Frontal cortex (tissue), 4 donors: ENCODE results near the gene SLC6A1. TPM values are rescaled to one million over a fixed set of nuclear protein-coding genes. Genes with fewer than 3 reads are reported as not detected.

ENCODE experiments used
- DNase-seq, 2 donors: peaks; one replicate each; pipeline ENCODE4 v3.0.0; 2012; ENCODE audit warnings: low spot score in 2 of 2
- FAIRE-seq: peaks from 2 replicates; lab custom pipeline; 2012; peaks lifted over from hg19 to GRCh38; lab: Jason Lieb, UNC
- total RNA-seq: library from RNA; depleted of rRNA; stranded (reverse); fragments of >200 nt; gene quantifications from one replicate; pipeline ENCODE4 v1.2.3, GENCODE V29; 2014
- donor health status: control.
- donor health status: control.
- donor health status: control.

The SLC6A1 gene
- total RNA-seq, 1 donor from 2014 or later, result 52.2 TPM

GRCh38 chr3:11084677-11085076 is 92.1 kb downstream of the SLC6A1 start:
- FAIRE-seq (no peak), DNase-seq (no peak)

GRCh38 chr3:11085093-11085840 is 92.7 kb downstream of the SLC6A1 start:
- no peak for DNase-seq
- FAIRE-seq, result no peak

- no peak for FAIRE-seq
- no peak for DNase-seq
Observed at GRCh38 chr3:11086856-11087255, 94.3 kb downstream of the SLC6A1 start.

GRCh38 chr3:11088066-11088465 is 95.5 kb downstream of the SLC6A1 start:
- no peak for FAIRE-seq
- DNase-seq, result no peak

GRCh38 chr3:11088831-11089230 is 96.3 kb downstream of the SLC6A1 start:
- no peak for FAIRE-seq
- DNase-seq, result no peak

Other genes with a start within 250 kb of the SLC6A1 start
- gene SLC6A11, start 176.5 kb upstream of the SLC6A1 start, total RNA-seq, result 27.3 TPM
- 2.0 TPM for gene HRH1, start 161.7 kb downstream of the SLC6A1 start, total RNA-seq